H1 (cell line): ENCODE measurements around the gene CCDC117.
"Not testable (repeated sequence)": the region's sequence is repeated elsewhere in the genome, so short reads cannot be mapped to it uniquely, and the experiment has no call there.

Source experiments
- CBX8 ChIP-seq: fragments of 300-800, 300-1000 bp; sonication (generic); IDR thresholded peaks from 2 replicates; pipeline ENCODE4 v1.7.1; 2016; ENCODE audit warnings: low read depth, low read length, borderline replicate concordance
- CREB1 ChIP-seq: IDR thresholded peaks from 2 replicates; pipeline ENCODE4 v1.6.1; 2012; ENCODE audit warnings: inconsistent platforms
- EZH2 ChIP-seq: fragments of 200-600 bp; sonication (generic); IDR thresholded peaks from 2 replicates; pipeline ENCODE4 v1.7.1; 2012; ENCODE audit warnings: low read depth, mild to moderate bottlenecking, moderate library complexity, low read length, inconsistent platforms; ENCODE audit not compliant: severe bottlenecking
- GABPA ChIP-seq: IDR thresholded peaks from 2 replicates; pipeline ENCODE4 v1.6.1; 2011; ENCODE audit warnings: mild to moderate bottlenecking, low read length, moderate library complexity, borderline replicate concordance; ENCODE audit not compliant: insufficient read depth
- HDAC6 ChIP-seq: IDR thresholded peaks from one replicate; pipeline ENCODE4 v1.7.1; 2012; ENCODE audit warnings: low read depth, mild to moderate bottlenecking, inconsistent platforms, low read length, moderate library complexity
- POLR2AphosphoS5 ChIP-seq: IDR thresholded peaks from 2 replicates; pipeline ENCODE4 v1.6.1; 2011; ENCODE audit warnings: low read depth, low read length
- SP1 ChIP-seq: IDR thresholded peaks from 2 replicates; pipeline ENCODE4 v1.6.1; 2011; ENCODE audit warnings: low read depth, low read length
- TAF7 ChIP-seq: optimal IDR thresholded peaks from 2 replicates; pipeline ENCODE3; 2011; ENCODE audit warnings: low read depth, mild to moderate bottlenecking, inconsistent platforms, low read length, moderate library complexity, borderline replicate concordance
- TF ChIP-seq, protein P1 (sequence below), 3 experiments: IDR thresholded peaks; 1 replicate in 2 of 3; 2 replicates in 1 of 3; pipeline versions ENCODE4 v1.5.1 to v1.6.1; 2011; ENCODE audit warnings: low read length in 3 of 3, mild to moderate bottlenecking in 3 of 3, inconsistent platforms in 2 of 3, low read depth in 1 of 3, moderate library complexity in 1 of 3; ENCODE audit not compliant: insufficient read depth in 1 of 3; ENCODE audit errors: control extremely low read depth in 1 of 3
- TF ChIP-seq, protein P2 (sequence below): IDR thresholded peaks from 2 replicates; pipeline ENCODE4 v1.6.1; 2011; ENCODE audit warnings: low read depth, mild to moderate bottlenecking, low read length; ENCODE audit not compliant: insufficient read depth

DNA sequence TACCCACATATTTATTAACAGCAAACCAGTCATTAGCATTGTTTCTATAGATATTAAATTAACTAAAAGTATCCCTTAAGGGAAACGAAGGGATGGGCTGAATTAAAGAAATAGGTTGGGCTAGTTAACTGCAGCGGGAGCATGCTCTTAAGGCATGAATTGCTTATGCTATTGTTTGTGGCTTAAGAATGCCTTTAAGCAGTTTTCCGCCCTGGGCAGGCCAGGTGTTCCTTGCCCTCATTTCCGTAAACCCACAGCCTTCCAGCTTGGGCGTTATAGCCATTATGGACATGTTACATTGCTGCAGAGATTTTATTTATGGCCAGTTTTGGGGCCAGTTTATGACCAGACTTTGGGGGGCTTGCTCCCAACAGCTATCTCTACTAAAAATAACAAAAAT is 32.9 kb downstream of the CCDC117 start:
- TF ChIP-seq POLR2AphosphoS5, HDAC6, EZH2, CBX8, CREB1, GABPA, SP1, TAF7: not testable (repeated sequence)
- TF ChIP-seq, protein P1, sequence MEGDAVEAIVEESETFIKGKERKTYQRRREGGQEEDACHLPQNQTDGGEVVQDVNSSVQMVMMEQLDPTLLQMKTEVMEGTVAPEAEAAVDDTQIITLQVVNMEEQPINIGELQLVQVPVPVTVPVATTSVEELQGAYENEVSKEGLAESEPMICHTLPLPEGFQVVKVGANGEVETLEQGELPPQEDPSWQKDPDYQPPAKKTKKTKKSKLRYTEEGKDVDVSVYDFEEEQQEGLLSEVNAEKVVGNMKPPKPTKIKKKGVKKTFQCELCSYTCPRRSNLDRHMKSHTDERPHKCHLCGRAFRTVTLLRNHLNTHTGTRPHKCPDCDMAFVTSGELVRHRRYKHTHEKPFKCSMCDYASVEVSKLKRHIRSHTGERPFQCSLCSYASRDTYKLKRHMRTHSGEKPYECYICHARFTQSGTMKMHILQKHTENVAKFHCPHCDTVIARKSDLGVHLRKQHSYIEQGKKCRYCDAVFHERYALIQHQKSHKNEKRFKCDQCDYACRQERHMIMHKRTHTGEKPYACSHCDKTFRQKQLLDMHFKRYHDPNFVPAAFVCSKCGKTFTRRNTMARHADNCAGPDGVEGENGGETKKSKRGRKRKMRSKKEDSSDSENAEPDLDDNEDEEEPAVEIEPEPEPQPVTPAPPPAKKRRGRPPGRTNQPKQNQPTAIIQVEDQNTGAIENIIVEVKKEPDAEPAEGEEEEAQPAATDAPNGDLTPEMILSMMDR (IDR thresholded peaks at IDR 0.05; ENCODE audit: control extremely low read depth in 1 of 3, insufficient read depth in 1 of 3, low read depth in 1 of 3, low read length in 3 of 3) = not testable (repeated sequence)
- TF ChIP-seq, protein P2, sequence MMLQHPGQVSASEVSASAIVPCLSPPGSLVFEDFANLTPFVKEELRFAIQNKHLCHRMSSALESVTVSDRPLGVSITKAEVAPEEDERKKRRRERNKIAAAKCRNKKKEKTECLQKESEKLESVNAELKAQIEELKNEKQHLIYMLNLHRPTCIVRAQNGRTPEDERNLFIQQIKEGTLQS = not testable (repeated sequence)
